Activated T-cell treated with anti-CD3 and anti-CD28 coated beads, Interleukin-2, amount 50 U/mL, for 4 hours (primary cell): ENCODE results near the gene PAOX. TPM values are rescaled to one million over a fixed set of nuclear protein-coding genes. Genes with fewer than 3 reads are reported as not detected.
"Not testable (repeated sequence)": the region's sequence is repeated elsewhere in the genome, so short reads cannot be mapped to it uniquely, and the experiment has no call there.

Source experiments
- ATAC-seq, 2 donors: fragments of 200-7000 bp; cut with Tn5 transposase; one replicate each; pipeline ENCODE4 v1.10.0; 2021
- DNase-seq: peaks from one replicate; pipeline ENCODE4 v3.0.0-alpha.2; 2020
- H3K27me3 Mint-ChIP-seq: one replicate; pipeline ENCODE4 v1.8.0; 2021; ENCODE audit warnings: low read depth, mixed read lengths
- H3K36me3 Mint-ChIP-seq: one replicate; pipeline ENCODE4 v1.8.0; 2022; ENCODE audit warnings: mixed read lengths; ENCODE audit not compliant: insufficient read depth
- H3K4me1 Mint-ChIP-seq: one replicate; pipeline ENCODE4 v1.8.0; 2021; ENCODE audit warnings: low read depth, mixed read lengths
- H3K4me3 Mint-ChIP-seq: one replicate; pipeline ENCODE4 v1.8.0; 2021; ENCODE audit warnings: mild to moderate bottlenecking, moderate library complexity, mixed read lengths
- H3K9me3 Mint-ChIP-seq: one replicate; pipeline ENCODE4 v1.8.0; 2021; ENCODE audit warnings: mixed read lengths
- total RNA-seq, 3 donors: library from RNA; stranded (reverse); gene quantifications; one replicate each; pipeline ENCODE4 v1.2.1, GENCODE V29; 2021

PAOX gene
- total RNA-seq, 3 donors from 2014 or later: 2.6 to 3.2 (median 2.9) TPM

DNA sequence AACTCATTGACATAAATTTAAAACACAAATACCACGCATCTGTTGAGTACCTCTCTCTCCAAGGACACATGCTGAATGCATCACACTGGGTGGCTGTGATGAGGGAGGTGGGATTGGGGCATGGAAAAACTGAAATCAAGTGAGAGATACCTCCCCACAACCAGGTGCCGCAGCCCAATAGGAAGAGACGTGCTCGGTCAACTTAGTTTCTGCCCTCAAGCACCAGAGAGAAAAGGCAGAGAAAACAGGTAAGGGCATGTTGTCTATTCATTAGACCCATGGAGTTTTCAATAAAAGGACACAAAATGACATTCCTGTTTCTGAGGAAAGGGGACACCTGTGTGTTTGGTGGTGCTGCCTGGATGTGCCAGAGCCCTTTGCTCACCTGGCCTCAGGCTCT is 50.5 kb downstream of the PAOX start:
- H3K4me1 Mint-ChIP-seq, ATAC-seq, DNase-seq, H3K36me3 Mint-ChIP-seq, H3K27me3 Mint-ChIP-seq, H3K9me3 Mint-ChIP-seq, H3K4me3 Mint-ChIP-seq: not testable (repeated sequence)

DNA sequence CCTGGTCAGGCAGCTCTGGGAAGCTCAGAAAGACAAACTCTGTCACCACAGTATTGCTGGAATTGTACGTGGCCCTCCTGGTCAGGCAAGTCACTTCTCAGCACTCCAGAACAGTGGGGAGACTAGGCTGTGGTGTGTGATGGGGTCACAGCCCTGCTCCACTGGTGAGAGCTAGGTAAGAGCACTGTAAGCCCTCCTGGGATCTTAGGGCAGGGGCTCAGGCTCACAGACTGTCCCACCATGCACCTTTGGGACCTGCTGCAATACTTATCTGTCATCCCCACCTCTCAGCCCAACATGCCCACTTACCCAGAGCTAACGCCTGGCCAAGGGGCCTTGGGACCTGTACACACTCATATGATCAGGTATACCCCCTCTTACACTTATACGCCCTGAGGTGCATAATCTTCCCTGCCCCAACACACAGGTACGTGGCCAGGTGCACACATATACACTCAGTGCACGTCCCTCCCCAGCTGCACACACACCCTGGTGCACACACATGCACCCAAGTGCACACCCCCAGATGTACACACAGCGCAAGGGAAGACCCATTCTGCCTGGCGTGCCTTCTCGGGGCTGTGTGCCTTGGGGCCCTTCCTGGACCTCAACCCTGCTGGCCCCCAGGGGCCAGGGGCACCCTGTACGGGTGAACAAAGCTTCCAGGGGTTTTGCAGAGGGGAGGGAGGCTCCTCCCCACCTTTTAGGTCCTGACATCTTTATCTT is 53.0 kb downstream of the PAOX start:
- not testable (repeated sequence) for H3K36me3 Mint-ChIP-seq, DNase-seq, H3K4me1 Mint-ChIP-seq, H3K4me3 Mint-ChIP-seq, ATAC-seq, H3K27me3 Mint-ChIP-seq
- peaks cover 12% of the 10 kb centered on the region for H3K9me3 Mint-ChIP-seq

DNA sequence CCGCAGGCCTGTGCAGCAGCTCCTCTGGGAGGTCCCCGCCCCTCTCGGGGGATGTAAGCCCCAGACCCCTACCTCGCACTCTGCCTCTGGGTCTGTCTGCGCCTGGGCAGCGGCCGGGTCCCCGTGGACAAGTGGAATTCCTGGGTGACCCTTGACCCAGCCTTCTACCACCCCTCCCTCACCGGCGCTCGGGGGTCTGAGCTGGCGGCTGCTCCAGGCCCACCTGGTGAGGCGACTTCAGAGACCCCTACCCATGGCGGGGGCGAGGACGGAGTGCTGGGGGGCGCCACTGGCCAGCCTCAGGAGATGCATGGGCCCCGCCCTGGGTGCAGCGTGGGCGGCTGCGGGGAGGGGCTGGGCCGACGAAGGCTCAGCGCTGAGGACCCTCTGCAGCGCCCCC is 53.7 kb downstream of the PAOX start:
- H3K4me1 Mint-ChIP-seq, DNase-seq, H3K4me3 Mint-ChIP-seq, H3K36me3 Mint-ChIP-seq: not testable (repeated sequence)
- Mint-ChIP-seq H3K27me3 (peaks cover 13% of the 10 kb centered on the region), H3K9me3 (peaks cover 12% of the 10 kb centered on the region)
- ATAC-seq: peak in 1 of 2 donors; percentile 30

DNA sequence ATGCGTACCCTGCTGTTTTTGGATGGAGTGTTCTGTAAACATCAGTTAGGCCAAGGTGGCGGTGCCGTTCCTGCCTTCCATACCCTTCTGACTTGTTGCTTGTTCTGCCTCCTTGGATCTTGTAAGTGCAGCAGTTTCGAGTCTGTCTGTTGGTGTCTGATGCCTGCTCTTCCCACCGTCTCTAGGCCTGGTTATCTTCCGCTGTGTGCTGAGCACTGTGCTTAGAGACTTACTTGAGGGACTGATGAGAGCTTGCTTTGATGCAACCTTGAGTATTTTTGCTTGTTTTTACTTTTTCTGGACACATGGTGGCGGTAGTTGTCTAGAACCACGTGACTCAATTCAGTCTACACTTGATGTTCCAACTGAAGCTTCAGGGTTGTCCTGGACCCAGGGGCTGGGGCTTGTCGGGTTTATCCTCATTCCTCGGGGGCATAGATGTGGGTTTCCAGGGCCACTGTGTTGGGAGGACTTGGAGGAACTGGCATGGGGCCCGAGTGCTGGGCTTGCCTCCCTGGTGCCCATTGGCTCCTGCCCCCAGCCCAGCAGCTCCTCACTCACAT is 59.7 kb downstream of the PAOX start:
- peak; percentile 39 to 43 for ATAC-seq
- Mint-ChIP-seq H3K36me3 (peaks cover 1% of the 10 kb centered on the region), H3K4me3 (no peak overlapping the region), H3K27me3 (peaks cover 12% of the 10 kb centered on the region), H3K9me3 (peaks cover 3% of the 10 kb centered on the region), H3K4me1 (peaks cover 31% of the 10 kb centered on the region)
- DNase-seq: no peak

- H3K4me3 Mint-ChIP-seq: no peak overlapping the region
Measured at GRCh38 chr10:133439517-133440461, 60.7 kb downstream of the PAOX start.

DNA sequence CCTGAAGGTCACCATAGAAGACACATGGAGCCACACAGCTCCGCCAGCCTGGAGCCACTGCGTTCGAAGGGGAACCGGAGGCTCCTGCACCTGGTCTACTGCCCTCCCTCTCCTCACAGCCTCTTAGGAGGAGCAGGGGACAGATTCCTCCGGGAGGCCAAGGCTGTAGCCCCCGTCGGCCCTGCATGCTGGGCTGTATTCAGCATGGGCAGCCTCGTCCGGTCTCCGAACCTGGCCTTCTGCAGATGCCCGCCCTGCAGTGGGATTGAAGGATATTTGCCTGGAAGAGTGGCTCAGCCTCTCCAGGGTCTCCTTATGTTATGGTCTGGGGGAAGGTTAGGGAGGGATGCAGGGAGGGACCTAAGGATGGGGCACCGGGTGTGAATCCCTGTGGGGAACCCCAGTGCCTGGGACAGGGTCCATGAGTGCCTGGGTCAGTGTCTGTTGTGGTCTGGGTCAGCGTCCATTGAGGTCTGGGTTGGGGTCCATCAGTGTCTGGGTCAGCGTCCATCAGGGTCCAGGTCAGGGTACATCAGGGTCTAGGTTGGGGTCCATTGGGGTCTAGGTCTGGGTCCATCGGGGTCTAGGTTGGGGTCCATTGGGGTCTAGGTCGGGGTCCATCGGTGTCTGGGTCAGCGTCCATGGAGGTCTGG is 61.7 kb downstream of the PAOX start:
- peak; percentile 4 for DNase-seq
- peaks cover 3% of the 10 kb centered on the region for H3K9me3 Mint-ChIP-seq

More at GRCh38 chr10:133439517-133440461, 60.7 kb downstream of the PAOX start:
- Mint-ChIP-seq H3K27me3 (peaks cover 8% of the 10 kb centered on the region), H3K4me1 (peaks cover 31% of the 10 kb centered on the region), H3K36me3 (peaks cover 1% of the 10 kb centered on the region), H3K9me3 (peaks cover 3% of the 10 kb centered on the region)
- no peak for DNase-seq
- no peak for ATAC-seq

More for the DNA sequence above, 61.7 kb downstream of the PAOX start:
- H3K4me3 Mint-ChIP-seq: no peak overlapping the region
- peaks cover 31% of the 10 kb centered on the region for H3K4me1 Mint-ChIP-seq
- ATAC-seq: no peak
- H3K27me3 Mint-ChIP-seq: peaks cover 8% of the 10 kb centered on the region
- H3K36me3 Mint-ChIP-seq: peaks cover 1% of the 10 kb centered on the region

Other genes starting within 250 kb of the PAOX start
- under 1 TPM in 1 of 3 donors, not detected in 2; 0.05 TPM for gene KNDC1, start 219.0 kb upstream of the PAOX start, total RNA-seq
- under 1 TPM in 1 of 3 donors, not detected in 2; 0.25 TPM for gene UTF1, start 149.0 kb upstream of the PAOX start, total RNA-seq
- not detected for gene VENTX, start 141.4 kb upstream of the PAOX start, total RNA-seq
- 10 to 100 TPM; 62.8 to 72.7 (median 70.7) TPM for gene ADAM8, start 102.4 kb upstream of the PAOX start, total RNA-seq
- 10 to 100 TPM; 59.6 to 67.9 (median 62.6) TPM for gene TUBGCP2, start 70.4 kb upstream of the PAOX start, total RNA-seq
- 100 to 1,000 TPM in 1 of 3 donors, 10 to 100 TPM in 2; 84.4 to 117 (median 97.3) TPM for gene ZNF511, start 70.3 kb upstream of the PAOX start, total RNA-seq
- not detected for gene CALY, start 42.4 kb upstream of the PAOX start, total RNA-seq
- gene PRAP1, start 31.9 kb upstream of the PAOX start, total RNA-seq: not detected
- gene FUOM, start 21.2 kb upstream of the PAOX start, total RNA-seq: 10 to 100 TPM; 40.7 to 47.4 (median 46.6) TPM
- 10 to 100 TPM; 53.1 to 55.6 (median 53.9) TPM for gene ECHS1, start 5.9 kb upstream of the PAOX start, total RNA-seq
- gene MTG1, start 14.9 kb downstream of the PAOX start, total RNA-seq: 10 to 100 TPM; 60.3 to 68.1 (median 67.1) TPM
- gene SPRN, start 45.4 kb downstream of the PAOX start, total RNA-seq: not detected
- 1 to 10 TPM; 1.1 to 1.8 (median 1.8) TPM for gene SCART1, start 74.7 kb downstream of the PAOX start, total RNA-seq
- 1 to 10 TPM in 2 of 3 donors, under 1 TPM in 1; 0.69 to 1.1 (median 1.0) TPM for gene CYP2E1, start 148.1 kb downstream of the PAOX start, total RNA-seq
- under 1 TPM; 0.11 to 0.46 (median 0.43) TPM for gene SYCE1, start 186.3 kb downstream of the PAOX start, total RNA-seq
- under 1 TPM in 1 of 3 donors, not detected in 2; 0.30 TPM for gene FRG2B, start 247.5 kb downstream of the PAOX start, total RNA-seq